ENCODE results near the gene CKAP5. TPM values are rescaled to one million over a fixed set of nuclear protein-coding genes. Genes with fewer than 3 reads are reported as not detected.

Gene CKAP5
- polyA plus RNA-seq, 1 donor (not counting 4 experiments of a cell fraction or from before 2014, with no cell fraction given) = 96.4 TPM

DNA sequence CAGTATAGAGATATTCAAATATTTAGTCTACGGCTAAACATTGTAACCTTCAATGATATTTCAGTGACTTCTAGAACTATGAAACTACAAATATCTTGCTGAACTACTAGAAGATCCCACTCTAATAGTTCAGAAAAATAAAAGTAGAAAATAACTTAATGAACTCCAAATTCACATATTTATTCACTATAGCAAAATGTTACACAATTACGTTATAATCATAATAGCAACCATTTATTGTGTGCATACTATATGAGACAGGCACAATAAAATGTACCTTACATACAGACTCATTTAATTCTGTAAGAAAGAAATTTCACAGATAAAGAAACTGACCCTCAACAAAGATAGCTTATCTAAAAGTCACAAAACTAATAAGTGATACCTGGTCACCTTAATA is 69.2 kb downstream of the CKAP5 start:
- no peaks in the 10 kb centered on the region for H3K9me1 ChIP-seq (ENCODE audit: control insufficient read depth, extremely low read depth, insufficient read depth, low read length)
- no peak overlapping the region for H2AFZ ChIP-seq (ENCODE audit: control insufficient read depth, low read length)
- no peak overlapping the region for H3K27ac ChIP-seq (ENCODE audit: control insufficient read depth, insufficient read depth, low read length)
- TF ChIP-seq, protein P1, sequence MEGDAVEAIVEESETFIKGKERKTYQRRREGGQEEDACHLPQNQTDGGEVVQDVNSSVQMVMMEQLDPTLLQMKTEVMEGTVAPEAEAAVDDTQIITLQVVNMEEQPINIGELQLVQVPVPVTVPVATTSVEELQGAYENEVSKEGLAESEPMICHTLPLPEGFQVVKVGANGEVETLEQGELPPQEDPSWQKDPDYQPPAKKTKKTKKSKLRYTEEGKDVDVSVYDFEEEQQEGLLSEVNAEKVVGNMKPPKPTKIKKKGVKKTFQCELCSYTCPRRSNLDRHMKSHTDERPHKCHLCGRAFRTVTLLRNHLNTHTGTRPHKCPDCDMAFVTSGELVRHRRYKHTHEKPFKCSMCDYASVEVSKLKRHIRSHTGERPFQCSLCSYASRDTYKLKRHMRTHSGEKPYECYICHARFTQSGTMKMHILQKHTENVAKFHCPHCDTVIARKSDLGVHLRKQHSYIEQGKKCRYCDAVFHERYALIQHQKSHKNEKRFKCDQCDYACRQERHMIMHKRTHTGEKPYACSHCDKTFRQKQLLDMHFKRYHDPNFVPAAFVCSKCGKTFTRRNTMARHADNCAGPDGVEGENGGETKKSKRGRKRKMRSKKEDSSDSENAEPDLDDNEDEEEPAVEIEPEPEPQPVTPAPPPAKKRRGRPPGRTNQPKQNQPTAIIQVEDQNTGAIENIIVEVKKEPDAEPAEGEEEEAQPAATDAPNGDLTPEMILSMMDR (optimal IDR thresholded peaks at IDR 0.05 in 1 of 3, IDR thresholded peaks at IDR 0.05 in 1 of 3, conservative IDR thresholded peaks at IDR 0.05 in 1 of 3; ENCODE audit: extremely low read depth in 1 of 3, insufficient read depth in 2 of 3, low read length in 3 of 3) = no peak
- TF ChIP-seq EZH2 (IDR thresholded peaks at IDR 0.05; ENCODE audit: low read length) = no peak
- no peak overlapping the region for H3K4me2 ChIP-seq (ENCODE audit: control insufficient read depth, extremely low read depth, insufficient read depth, low read depth, low read length)
- dilution Hi-C loops (cut with MboI; ENCODE audit: extremely low pct_ligation_motif_present, low sequenced_read_pairs) = no loop called here
- peaks cover 21 to 24% of the 10 kb centered on the region in 2 experiments for H3K36me3 ChIP-seq (ENCODE audit: control insufficient read depth in 2 of 2, extremely low read depth in 1 of 2, insufficient read depth in 2 of 2, low read length in 2 of 2)
- no peak overlapping the region for H3K9ac ChIP-seq (ENCODE audit: control insufficient read depth, extremely low read depth, insufficient read depth, low read length)
- no peaks in the 10 kb centered on the region for H4K20me1 ChIP-seq (ENCODE audit: control insufficient read depth, extremely low read depth, insufficient read depth, low read length)
- no peaks in the 10 kb centered on the region for H3K79me2 ChIP-seq (ENCODE audit: control insufficient read depth, insufficient read depth, low read length)
- DNase-seq (ENCODE audit: low read depth, low spot score) = no peak
- no peak overlapping the region for H3K4me3 ChIP-seq (ENCODE audit: control insufficient read depth in 2 of 3, extremely low read depth in 1 of 3, insufficient read depth in 2 of 3, low read depth in 1 of 3, low read length in 3 of 3)
- H3K4me1 ChIP-seq (ENCODE audit: control insufficient read depth, extremely low read depth, insufficient read depth, low read length) = no peaks in the 10 kb centered on the region
- FAIRE-seq = no peak
- H3K27me3 ChIP-seq (ENCODE audit: control insufficient read depth, extremely low read depth, insufficient read depth, low read length) = no peaks in the 10 kb centered on the region
- H3K9me3 ChIP-seq (ENCODE audit: control insufficient read depth, low read depth, low read length) = no peaks in the 10 kb centered on the region

DNA sequence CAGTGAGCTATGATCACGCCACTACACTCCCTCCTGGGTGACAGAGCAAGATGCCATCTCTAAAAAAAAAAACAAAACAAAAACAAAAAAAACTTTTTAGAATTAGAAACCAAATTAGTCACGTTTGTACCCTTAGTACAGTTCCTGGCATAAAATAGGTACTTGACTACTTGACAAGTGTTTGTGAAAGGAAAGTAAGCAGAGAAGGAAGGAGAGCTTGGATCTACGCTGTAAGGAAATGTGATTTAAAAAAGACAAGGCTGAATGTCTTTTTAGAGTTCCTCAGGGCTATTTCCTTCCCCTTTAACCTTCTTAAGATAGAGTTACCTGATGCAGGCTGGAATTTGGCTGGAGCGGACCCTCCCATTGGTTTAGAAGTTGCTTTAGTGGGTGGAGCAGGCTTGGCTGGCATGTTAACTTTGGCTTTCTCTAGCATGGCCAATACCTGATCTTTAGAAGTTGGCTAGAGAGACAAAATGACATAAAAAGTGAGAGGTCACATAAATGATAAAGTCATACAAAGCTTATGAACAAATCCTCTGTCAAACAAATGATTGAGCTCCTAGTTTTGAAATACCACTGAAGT is 76.4 kb downstream of the CKAP5 start:
- Histone ChIP-seq H3K27me3 (ENCODE audit: control insufficient read depth, extremely low read depth, insufficient read depth, low read length) (no peaks in the 10 kb centered on the region), H3K36me3 (ENCODE audit: control insufficient read depth in 2 of 2, extremely low read depth in 1 of 2, insufficient read depth in 2 of 2, low read length in 2 of 2) (peaks cover 9% of the 10 kb centered on the region in 2 experiments), H3K9me1 (ENCODE audit: control insufficient read depth, extremely low read depth, insufficient read depth, low read length) (no peaks in the 10 kb centered on the region), H3K4me2 (ENCODE audit: control insufficient read depth, extremely low read depth, insufficient read depth, low read depth, low read length) (no peak overlapping the region), H3K79me2 (ENCODE audit: control insufficient read depth, insufficient read depth, low read length) (no peaks in the 10 kb centered on the region), H2AFZ (ENCODE audit: control insufficient read depth, low read length) (no peak overlapping the region), H4K20me1 (ENCODE audit: control insufficient read depth, extremely low read depth, insufficient read depth, low read length) (no peaks in the 10 kb centered on the region), H3K4me3 (ENCODE audit: control insufficient read depth in 2 of 3, extremely low read depth in 1 of 3, insufficient read depth in 2 of 3, low read depth in 1 of 3, low read length in 3 of 3) (no peak overlapping the region), H3K9me3 (ENCODE audit: control insufficient read depth, low read depth, low read length) (no peaks in the 10 kb centered on the region), H3K27ac (ENCODE audit: control insufficient read depth, insufficient read depth, low read length) (no peak overlapping the region), H3K4me1 (ENCODE audit: control insufficient read depth, extremely low read depth, insufficient read depth, low read length) (no peaks in the 10 kb centered on the region), H3K9ac (ENCODE audit: control insufficient read depth, extremely low read depth, insufficient read depth, low read length) (no peak overlapping the region)
- FAIRE-seq (no peak), DNase-seq (ENCODE audit: low read depth, low spot score) (no peak)
- dilution Hi-C loops (cut with MboI; ENCODE audit: extremely low pct_ligation_motif_present, low sequenced_read_pairs) = no loop called here
- TF ChIP-seq, protein P1 (optimal IDR thresholded peaks at IDR 0.05 in 1 of 3, IDR thresholded peaks at IDR 0.05 in 1 of 3, conservative IDR thresholded peaks at IDR 0.05 in 1 of 3; ENCODE audit: extremely low read depth in 1 of 3, insufficient read depth in 2 of 3, low read length in 3 of 3) = no peak
- TF ChIP-seq EZH2 (IDR thresholded peaks at IDR 0.05; ENCODE audit: low read length) = no peak
